Smooth muscle cell (in vitro differentiated cells): ENCODE data around the gene CENPM. TPM values are rescaled to one million over a fixed set of nuclear protein-coding genes. Genes with fewer than 3 reads are reported as not detected.

Experiments
- DNase-seq: peaks from one replicate; lab custom pipeline; 2025; ENCODE audit not compliant: unreplicated experiment; lab: John Stamatoyannopoulos, UW
- H2AFZ ChIP-seq: fragments of 200-600 bp; sonication (generic); 2 replicates; pipeline ENCODE4 v1.6.0; 2016; ENCODE audit warnings: antibody characterized with exemption, low read depth, mild to moderate bottlenecking
- H3F3A ChIP-seq: fragments of 200-600 bp; sonication (generic); 2 replicates; pipeline ENCODE4 v1.6.0; 2017; ENCODE audit warnings: antibody characterized with exemption, low read depth
- H3K27ac ChIP-seq: fragments of 200-600 bp; sonication (generic); 2 replicates; pipeline ENCODE4 v1.5.1; 2016; ENCODE audit warnings: low read depth, mild to moderate bottlenecking
- H3K27me3 ChIP-seq: fragments of 200-600 bp; sonication (generic); 2 replicates; pipeline ENCODE4 v1.6.1; 2016; ENCODE audit warnings: low read depth, mild to moderate bottlenecking
- H3K36me3 ChIP-seq: fragments of 200-600 bp; sonication (generic); 2 replicates; pipeline ENCODE4 v1.5.1; 2016; ENCODE audit warnings: low read depth
- H3K4me1 ChIP-seq: fragments of 200-600 bp; sonication (generic); 2 replicates; pipeline ENCODE4 v1.5.1; 2016; ENCODE audit warnings: low read depth
- H3K4me2 ChIP-seq: fragments of 200-600 bp; sonication (generic); 2 replicates; pipeline ENCODE4 v1.6.0; 2016; ENCODE audit warnings: mild to moderate bottlenecking
- H3K4me3 ChIP-seq: fragments of 200-600 bp; sonication (generic); 2 replicates; pipeline ENCODE4 v1.5.1; 2016; ENCODE audit warnings: mild to moderate bottlenecking
- H3K79me2 ChIP-seq: fragments of 200-600 bp; sonication (generic); 2 replicates; pipeline ENCODE4 v1.6.0; 2016; ENCODE audit warnings: low read depth, mild to moderate bottlenecking
- H3K9ac ChIP-seq: fragments of 200-600 bp; sonication (generic); 2 replicates; pipeline ENCODE4 v1.6.0; 2016; ENCODE audit warnings: low read depth
- H3K9me3 ChIP-seq: fragments of 200-600 bp; sonication (generic); replicated peaks from 2 replicates; pipeline ENCODE4 v1.5.1; 2016; ENCODE audit warnings: low read depth
- H4K20me1 ChIP-seq: fragments of 200-600 bp; sonication (generic); 2 replicates; pipeline ENCODE4 v1.6.0; 2016; ENCODE audit warnings: low read depth
- CTCF ChIP-seq: fragments of 200-600 bp; sonication (generic); IDR thresholded peaks from 2 replicates; pipeline ENCODE4 v1.5.1; 2017; ENCODE audit warnings: borderline replicate concordance, mild to moderate bottlenecking, antibody characterized with exemption; ENCODE audit not compliant: insufficient read depth, poor library complexity, severe bottlenecking
- WGBS: methylation state at CpG from one replicate; pipeline ENCODE4 v1.1.7; 2016; ENCODE audit warnings: low lambda C conversion rate; 5-methylcytosine and 5-hydroxymethylcytosine counted together
- microRNA counts: library from miRNA; unstranded; fragments of <30 nt; microRNA quantifications from one replicate; lab custom pipeline; 2016
- microRNA-seq: library from miRNA; unstranded; fragments of <30 nt; microRNA quantifications from one replicate; pipeline ENCODE4, GENCODE V29; 2016; ENCODE audit warnings: borderline number of aligned reads
- polyA plus RNA-seq: library from polyadenylated mRNA; unstranded; fragments of >200 nt; fragmentation: Nextera tagmentation; extraction: Ambion mirVana; gene quantifications from 2 replicates; pipeline ENCODE4 v1.2.1, GENCODE V29; 2016
- small RNA-seq: library from RNA; depleted of rRNA; stranded (forward); fragments of <200 nt; gene quantifications from one replicate; pipeline ENCODE3, GENCODE V24; 2014
- total RNA-seq: library from RNA; depleted of rRNA; stranded (reverse); fragments of >200 nt; gene quantifications from 2 replicates; pipeline ENCODE4 v1.2.3, GENCODE V29; 2014

Gene CENPM
- total and polyA plus RNA-seq, 2 experiments from 2014 or later = 5.6 to 16.0 TPM

DNA sequence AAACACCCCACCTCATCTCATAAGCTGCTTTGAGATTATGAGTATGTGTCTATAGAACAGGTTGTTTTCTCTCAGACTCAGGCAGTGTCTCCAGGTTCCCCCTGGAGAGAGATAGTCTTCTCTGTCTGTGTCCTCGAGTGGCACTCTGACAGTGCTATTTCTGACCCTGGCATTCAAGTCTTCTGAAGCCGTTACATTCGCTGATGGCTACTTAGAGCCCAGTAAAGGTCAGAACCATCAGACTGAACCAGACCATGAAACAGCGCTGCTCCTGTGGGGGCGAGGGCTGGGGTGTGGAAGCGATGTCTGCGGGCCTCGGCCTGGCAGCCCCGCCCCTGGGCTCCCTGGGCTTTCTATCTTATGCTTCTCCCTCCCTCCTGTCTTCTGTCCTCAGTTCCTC is 55.5 kb downstream of the CENPM start:
- H3K4me2 ChIP-seq = no peak overlapping the region
- H3K4me3 ChIP-seq = no peak overlapping the region
- no peaks in the 10 kb centered on the region for H3K79me2 ChIP-seq
- H3F3A ChIP-seq = no peaks in the 10 kb centered on the region
- no peak for DNase-seq
- H3K9me3 ChIP-seq = no peaks in the 10 kb centered on the region
- H3K27ac ChIP-seq = no peak overlapping the region
- peaks cover 22% of the 10 kb centered on the region for H3K36me3 ChIP-seq
- no peak overlapping the region for H2AFZ ChIP-seq
- WGBS = 97% methylated on average over 9 of the region's 9 CpGs
- H3K9ac ChIP-seq = no peak overlapping the region
- H4K20me1 ChIP-seq = peaks cover 62% of the 10 kb centered on the region
- no peak for TF ChIP-seq CTCF
- no peaks in the 10 kb centered on the region for H3K27me3 ChIP-seq
- H3K4me1 ChIP-seq = no peaks in the 10 kb centered on the region

MicroRNA genes within 50 kb of the gene (microRNA counts, 767-probe panel; counts per million panel counts)
- microRNA hsa-miR-33a-5p (lab: Ali Mortazavi, UCI) = 183 counts per million

Small RNA genes lying within 50 kb of the gene (microRNA-seq; reads per million reads assigned to microRNA genes)
- 45.0 reads per million, percentile 43 among the genes with 10 or more reads in this experiment for gene MIR33A

Small RNA genes lying within 50 kb of the gene (small RNA-seq; reads per million reads assigned to genes)
- 1.4 reads per million, percentile 37 among the genes with 10 or more reads in this experiment for gene MIR33A

Other genes starting within 250 kb of the CENPM start
- 0.18 and 0.49 TPM in 2 replicates for gene MEI1, start 247.6 kb downstream of the CENPM start, total RNA-seq
- gene MEI1, start 247.6 kb downstream of the CENPM start, polyA plus RNA-seq = 2.6 and 3.2 TPM in 2 replicates
- 6.5 and 7.4 TPM in 2 replicates for gene CCDC134, start 146.5 kb downstream of the CENPM start, total RNA-seq
- 4.6 and 8.8 TPM in 2 replicates for gene CCDC134, start 146.5 kb downstream of the CENPM start, polyA plus RNA-seq
- gene SREBF2, start 114.0 kb downstream of the CENPM start, total RNA-seq = 62.9 and 70.3 TPM in 2 replicates
- 68.5 and 78.2 TPM in 2 replicates for gene SREBF2, start 114.0 kb downstream of the CENPM start, polyA plus RNA-seq
- not detected in 2 replicates for gene SHISA8, start 32.1 kb downstream of the CENPM start, total RNA-seq
- gene SHISA8, start 32.1 kb downstream of the CENPM start, polyA plus RNA-seq = 0.11 TPM in 1 of 2 replicates, not detected in the other
- gene TNFRSF13C, start 20.3 kb downstream of the CENPM start, total RNA-seq = not detected in 2 replicates
- gene TNFRSF13C, start 20.3 kb downstream of the CENPM start, polyA plus RNA-seq = 0.15 and 0.37 TPM in 2 replicates
- gene SEPTIN3, start 22.3 kb upstream of the CENPM start, total RNA-seq = 0.99 and 1.3 TPM in 2 replicates
- 0.65 and 1.1 TPM in 2 replicates for gene SEPTIN3, start 22.3 kb upstream of the CENPM start, polyA plus RNA-seq
- not detected in 2 replicates for gene WBP2NL, start 51.6 kb upstream of the CENPM start, total RNA-seq
- gene WBP2NL, start 51.6 kb upstream of the CENPM start, polyA plus RNA-seq = 0.10 and 0.26 TPM in 2 replicates
- gene NAGA, start 123.7 kb upstream of the CENPM start, total RNA-seq = 33.8 and 35.0 TPM in 2 replicates
- 35.6 and 36.1 TPM in 2 replicates for gene NAGA, start 123.7 kb upstream of the CENPM start, polyA plus RNA-seq
- 6.7 and 10.8 TPM in 2 replicates for gene PHETA2, start 127.1 kb upstream of the CENPM start, total RNA-seq
- gene PHETA2, start 127.1 kb upstream of the CENPM start, polyA plus RNA-seq = 12.1 and 15.9 TPM in 2 replicates
- 4.4 and 6.5 TPM in 2 replicates for gene SMDT1, start 132.5 kb upstream of the CENPM start, total RNA-seq
- 57.9 and 78.0 TPM in 2 replicates for gene SMDT1, start 132.5 kb upstream of the CENPM start, polyA plus RNA-seq
- 103 and 114 TPM in 2 replicates for gene NDUFA6, start 143.6 kb upstream of the CENPM start, total RNA-seq
- gene NDUFA6, start 143.6 kb upstream of the CENPM start, polyA plus RNA-seq = 264 and 284 TPM in 2 replicates
- 0.63 and 0.99 TPM in 2 replicates for gene CYP2D6, start 183.7 kb upstream of the CENPM start, total RNA-seq
- 0.41 and 0.70 TPM in 2 replicates for gene CYP2D6, start 183.7 kb upstream of the CENPM start, polyA plus RNA-seq